ENCODE measurements around the gene MS4A6A. TPM values are rescaled to one million over a fixed set of nuclear protein-coding genes. Genes with fewer than 3 reads are reported as not detected.

Gene MS4A6A
- total and polyA plus RNA-seq, 7 experiments from 2014 or later, result 0.28 to 151 (median 7.5) TPM; not detected in 1

GRCh38 chr11:60184824-60185511 is 2.1 kb upstream of the MS4A6A start:
- intact Hi-C loops (cut with micrococcal nuclease), result no loop called here
- POLR2A ChIA-PET, result no interaction called here
- Mint-ChIP-seq H3K36me3 (peaks cover 0 to 7% (median 0%) of the 10 kb centered on the region in 5 donors), H3K4me3 (no peak overlapping the region), H3K27ac (no peak overlapping the region), H3K27me3 (peaks cover 6 to 27% (median 19%) of the 10 kb centered on the region in 5 donors), H3K4me1 (peaks cover 0 to 5% (median 0%) of the 10 kb centered on the region in 7 donors), H3K9me3 (peaks cover 0 to 12% (median 6%) of the 10 kb centered on the region in 11 donors)
- ATAC-seq, result peak; percentile 53
- Histone ChIP-seq H3K4me3 (ENCODE audit: low read length) (no peak overlapping the region), H3K27ac (ENCODE audit: low read depth, low read length) (no peak overlapping the region), H3K27me3 (ENCODE audit: control insufficient read depth in 2 of 2, insufficient read depth in 2 of 2, low read length in 2 of 2) (no peaks in the 10 kb centered on the region), H3K9me3 (ENCODE audit: control insufficient read depth in 2 of 3, low read length in 3 of 3) (peaks cover 0 to 5% (median 0%) of the 10 kb centered on the region in 3 experiments), H3K4me1 (ENCODE audit: control insufficient read depth in 2 of 2, insufficient read depth in 2 of 2, low read length in 2 of 2) (no peaks in the 10 kb centered on the region), H3K36me3 (ENCODE audit: control insufficient read depth in 2 of 3, insufficient read depth in 3 of 3, low read length in 3 of 3) (no peaks in the 10 kb centered on the region)
- DNase-seq, result no peak
- CTCF ChIA-PET, result no interaction called here

GRCh38 chr11:60183591-60184205 is 815 bp upstream of the MS4A6A start:
- Mint-ChIP-seq H3K36me3 (peaks cover 0 to 7% (median 0%) of the 10 kb centered on the region in 5 donors), H3K9me3 (peaks cover 0 to 12% (median 6%) of the 10 kb centered on the region in 11 donors)
- CTCF ChIA-PET, result no interaction called here

GRCh38 chr11:60175860-60176275 is 7.0 kb downstream of the MS4A6A start:
- ChIA-PET CTCF (no interaction called here), POLR2A (no interaction called here)
- H3K4me3 Mint-ChIP-seq, result no peak overlapping the region
- peaks cover 0 to 2% (median 0%) of the 10 kb centered on the region in 7 donors for H3K4me1 Mint-ChIP-seq
- Histone ChIP-seq H3K36me3 (ENCODE audit: control insufficient read depth in 2 of 3, insufficient read depth in 3 of 3, low read length in 3 of 3) (no peaks in the 10 kb centered on the region), H3K4me1 (ENCODE audit: control insufficient read depth in 2 of 2, insufficient read depth in 2 of 2, low read length in 2 of 2) (no peaks in the 10 kb centered on the region), H3K27me3 (ENCODE audit: control insufficient read depth in 2 of 2, insufficient read depth in 2 of 2, low read length in 2 of 2) (no peaks in the 10 kb centered on the region), H3K4me3 (ENCODE audit: low read length) (no peak overlapping the region), H3K27ac (ENCODE audit: low read depth, low read length) (no peak overlapping the region), H3K9me3 (ENCODE audit: control insufficient read depth in 2 of 3, low read length in 3 of 3) (no peaks in the 10 kb centered on the region)
- intact Hi-C loops (cut with micrococcal nuclease), result no loop called here
- peaks cover 0 to 3% (median 0%) of the 10 kb centered on the region in 11 donors for H3K9me3 Mint-ChIP-seq
- H3K36me3 Mint-ChIP-seq, result no peaks in the 10 kb centered on the region
- DNase-seq (no peak), ATAC-seq (no peak)
- peaks cover 2 to 40% (median 28%) of the 10 kb centered on the region in 5 donors for H3K27me3 Mint-ChIP-seq
- no peak overlapping the region for H3K27ac Mint-ChIP-seq

More at GRCh38 chr11:60183591-60184205, 815 bp upstream of the MS4A6A start:
- intact Hi-C loops (cut with micrococcal nuclease), result no loop called here
- H3K4me3 ChIP-seq (ENCODE audit: low read length), result no peak overlapping the region
- H3K4me1 Mint-ChIP-seq, result peaks cover 0 to 7% (median 0%) of the 10 kb centered on the region in 7 donors
- H3K4me3 Mint-ChIP-seq, result no peak overlapping the region
- POLR2A ChIA-PET, result no interaction called here
- DNase-seq (no peak), ATAC-seq (peak; percentile 22)
- no peaks in the 10 kb centered on the region for H3K4me1 ChIP-seq (ENCODE audit: control insufficient read depth in 2 of 2, insufficient read depth in 2 of 2, low read length in 2 of 2)
- H3K36me3 ChIP-seq (ENCODE audit: control insufficient read depth in 2 of 3, insufficient read depth in 3 of 3, low read length in 3 of 3), result no peaks in the 10 kb centered on the region
- peaks cover 6 to 34% (median 26%) of the 10 kb centered on the region in 5 donors for H3K27me3 Mint-ChIP-seq
- no peak overlapping the region for H3K27ac ChIP-seq (ENCODE audit: low read depth, low read length)
- no peaks in the 10 kb centered on the region for H3K27me3 ChIP-seq (ENCODE audit: control insufficient read depth in 2 of 2, insufficient read depth in 2 of 2, low read length in 2 of 2)
- H3K27ac Mint-ChIP-seq, result no peak overlapping the region
- H3K9me3 ChIP-seq (ENCODE audit: control insufficient read depth in 2 of 3, low read length in 3 of 3), result peaks cover 0 to 5% (median 0%) of the 10 kb centered on the region in 3 experiments

GRCh38 chr11:60172011-60172410 is 10.9 kb downstream of the MS4A6A start:
- H3K9me3 Mint-ChIP-seq, result peaks cover 0 to 28% (median 9%) of the 10 kb centered on the region in 11 donors
- H3K27me3 Mint-ChIP-seq, result peaks cover 0 to 30% (median 20%) of the 10 kb centered on the region in 5 donors
- ATAC-seq (no peak), DNase-seq (no peak)
- intact Hi-C loops (cut with micrococcal nuclease), result no loop called here
- H3K27ac ChIP-seq (ENCODE audit: low read depth, low read length), result no peak overlapping the region
- H3K36me3 ChIP-seq (ENCODE audit: control insufficient read depth in 2 of 3, insufficient read depth in 3 of 3, low read length in 3 of 3), result no peaks in the 10 kb centered on the region
- no peak overlapping the region for H3K4me3 ChIP-seq (ENCODE audit: low read length)
- ChIA-PET POLR2A (no interaction called here), CTCF (no interaction called here)
- H3K27ac Mint-ChIP-seq, result no peak overlapping the region
- no peaks in the 10 kb centered on the region for H3K36me3 Mint-ChIP-seq
- no peaks in the 10 kb centered on the region for H3K4me1 ChIP-seq (ENCODE audit: control insufficient read depth in 2 of 2, insufficient read depth in 2 of 2, low read length in 2 of 2)
- no peak overlapping the region for H3K4me3 Mint-ChIP-seq
- no peaks in the 10 kb centered on the region for H3K4me1 Mint-ChIP-seq
- peaks cover 0 to 10% (median 7%) of the 10 kb centered on the region in 3 experiments for H3K9me3 ChIP-seq (ENCODE audit: control insufficient read depth in 2 of 3, low read length in 3 of 3)
- H3K27me3 ChIP-seq (ENCODE audit: control insufficient read depth in 2 of 2, insufficient read depth in 2 of 2, low read length in 2 of 2), result no peaks in the 10 kb centered on the region

GRCh38 chr11:60170566-60170965 is 12.3 kb downstream of the MS4A6A start:
- Histone ChIP-seq H3K27ac (ENCODE audit: low read depth, low read length) (no peak overlapping the region), H3K4me3 (ENCODE audit: low read length) (no peak overlapping the region), H3K4me1 (ENCODE audit: control insufficient read depth in 2 of 2, insufficient read depth in 2 of 2, low read length in 2 of 2) (no peaks in the 10 kb centered on the region), H3K36me3 (ENCODE audit: control insufficient read depth in 2 of 3, insufficient read depth in 3 of 3, low read length in 3 of 3) (no peaks in the 10 kb centered on the region), H3K9me3 (ENCODE audit: control insufficient read depth in 2 of 3, low read length in 3 of 3) (peaks cover 0 to 10% (median 7%) of the 10 kb centered on the region in 3 experiments), H3K27me3 (ENCODE audit: control insufficient read depth in 2 of 2, insufficient read depth in 2 of 2, low read length in 2 of 2) (no peaks in the 10 kb centered on the region)
- Mint-ChIP-seq H3K9me3 (peaks cover 0 to 28% (median 10%) of the 10 kb centered on the region in 11 donors), H3K27ac (no peak overlapping the region), H3K27me3 (peaks cover 0 to 30% (median 14%) of the 10 kb centered on the region in 5 donors), H3K4me1 (no peaks in the 10 kb centered on the region), H3K36me3 (no peaks in the 10 kb centered on the region), H3K4me3 (no peak overlapping the region)
- ChIA-PET POLR2A (no interaction called here), CTCF (no interaction called here)
- DNase-seq (no peak), ATAC-seq (no peak)
- intact Hi-C loops (cut with micrococcal nuclease), result no loop called here

- H3K4me1 Mint-ChIP-seq, result no peaks in the 10 kb centered on the region
- H3K27me3 ChIP-seq (ENCODE audit: control insufficient read depth in 2 of 2, insufficient read depth in 2 of 2, low read length in 2 of 2), result no peaks in the 10 kb centered on the region
- no peaks in the 10 kb centered on the region for H3K36me3 ChIP-seq (ENCODE audit: control insufficient read depth in 2 of 3, insufficient read depth in 3 of 3, low read length in 3 of 3)
- H3K9me3 Mint-ChIP-seq, result peaks cover 0 to 28% (median 15%) of the 10 kb centered on the region in 11 donors
- DNase-seq (peak in 1 of 9 donors; percentile 7), ATAC-seq (peak; percentile 51)
- ChIA-PET POLR2A (no interaction called here), CTCF (no interaction called here)
- peaks cover 0 to 23% (median 12%) of the 10 kb centered on the region in 5 donors for H3K27me3 Mint-ChIP-seq
- H3K9me3 ChIP-seq (ENCODE audit: control insufficient read depth in 2 of 3, low read length in 3 of 3), result peaks cover 0 to 10% (median 7%) of the 10 kb centered on the region in 3 experiments
- H3K4me1 ChIP-seq (ENCODE audit: control insufficient read depth in 2 of 2, insufficient read depth in 2 of 2, low read length in 2 of 2), result no peaks in the 10 kb centered on the region
- no peak overlapping the region for H3K4me3 ChIP-seq (ENCODE audit: low read length)
- intact Hi-C loops (cut with micrococcal nuclease), result no loop called here
- H3K27ac ChIP-seq (ENCODE audit: low read depth, low read length), result no peak overlapping the region
- no peak overlapping the region for H3K27ac Mint-ChIP-seq
- no peaks in the 10 kb centered on the region for H3K36me3 Mint-ChIP-seq
- H3K4me3 Mint-ChIP-seq, result no peak overlapping the region
These were observed 13.5 kb downstream of the MS4A6A start for GRCh38 chr11:60169264-60169915.

All from naive thymus-derived CD4-positive, alpha-beta T cell (primary cell).